SK-N-MC (cell line): ENCODE results near the gene ACVR1.

Experiments used
- EZH2 ChIP-seq: fragments of 200-600 bp; sonication (generic); IDR thresholded peaks from one replicate; pipeline ENCODE4 v1.6.1; 2017; ENCODE audit warnings: antibody characterized with exemption
- FOXP2 ChIP-seq: optimal IDR thresholded peaks from 2 replicates; pipeline ENCODE3; 2011; ENCODE audit warnings: mild to moderate bottlenecking, moderate library complexity; ENCODE audit not compliant: insufficient read depth; ENCODE audit errors: extremely low read length, control extremely low read depth
- POLR2AphosphoS5 ChIP-seq: IDR thresholded peaks from 2 replicates; pipeline ENCODE4 v1.6.1; 2012; ENCODE audit warnings: mild to moderate bottlenecking, low read depth, low read length, borderline replicate concordance

GRCh38 chr2:157842106-157842879, 33.8 kb downstream of the ACVR1 start:
- TF ChIP-seq EZH2 (no peak), POLR2AphosphoS5 (no peak), FOXP2 (no peak)
